K562 (cell line): ENCODE measurements around the gene ACOT13. TPM values are rescaled to one million over a fixed set of nuclear protein-coding genes. Genes with fewer than 3 reads are reported as not detected.

Experiments
- CEBPB ChIP-seq: fragments of 450-650 bp; IDR thresholded peaks from 2 replicates; pipeline ENCODE4 v1.6.1; 2016; ENCODE audit warnings: missing genetic modification characterization, missing compliant biosample characterization
- ETV6 ChIP-seq, 3 experiments: fragments of 150-350 bp in 1 of 3; sonication (generic) in 1 of 3; formaldehyde crosslinking in 1 of 3; IDR thresholded peaks; 2 replicates each; pipeline versions ENCODE4 v1.6.1 to v1.8.0; 2014 to 2022; ENCODE audit warnings: borderline replicate concordance in 2 of 3, low read depth in 2 of 3, antibody characterized with exemption in 1 of 3, low read length in 1 of 3, mild to moderate bottlenecking in 1 of 3, missing genetic modification reagents in 1 of 3
- FOSL1 ChIP-seq: fragments of 200-800 bp; sonication (Bioruptor generic); conservative IDR thresholded peaks from 2 replicates; pipeline ENCODE4 v1.6.1; 2016; ENCODE audit warnings: missing genetic modification characterization, missing compliant biosample characterization
- HLTF ChIP-seq: fragments of 450-650 bp; IDR thresholded peaks from 2 replicates; pipeline ENCODE4 v1.6.1; 2016
- HOXB6 ChIP-seq: fragments of 250-450 bp; sonication (Bioruptor Pico); IDR thresholded peaks from 2 replicates; pipeline ENCODE4 v1.5.1; 2022; ENCODE audit warnings: mild to moderate bottlenecking, borderline replicate concordance
- MBD2 ChIP-seq: sonication (generic); IDR thresholded peaks from 2 replicates; pipeline ENCODE4 v1.6.1; 2016; ENCODE audit warnings: low read depth, borderline replicate concordance
- NCOA4 ChIP-seq: fragments of 450-650 bp; IDR thresholded peaks from 2 replicates; pipeline ENCODE4 v1.6.1; 2018; ENCODE audit warnings: mild to moderate bottlenecking; ENCODE audit not compliant: partially characterized antibody
- NFATC3 ChIP-seq: fragments of 450-650 bp; IDR thresholded peaks from 2 replicates; pipeline ENCODE4 v1.6.1; 2017; ENCODE audit warnings: mild to moderate bottlenecking
- NFXL1 ChIP-seq: fragments of 450-650 bp; formaldehyde crosslinking; IDR thresholded peaks from 2 replicates; pipeline ENCODE4 v1.4.0; 2021; ENCODE audit warnings: mild to moderate bottlenecking
- NRF1 ChIP-seq, 2 experiments: fragments of 450-650 bp; IDR thresholded peaks in 1 of 2; conservative IDR thresholded peaks in 1 of 2; 2 replicates each; pipeline ENCODE4 v1.6.1; 2014; ENCODE audit warnings: mild to moderate bottlenecking in 2 of 2
- PHTF2 ChIP-seq: fragments of 250-450 bp; sonication (Bioruptor Pico); IDR thresholded peaks from 2 replicates; pipeline ENCODE4 v1.5.0; 2021; ENCODE audit warnings: mild to moderate bottlenecking
- POLR3G ChIP-seq: IDR thresholded peaks from 2 replicates; pipeline ENCODE4 v1.6.1; 2011; ENCODE audit not compliant: insufficient read length, insufficient replicate concordance; ENCODE audit errors: extremely low read depth
- RAD51 ChIP-seq: fragments of 450-650 bp; IDR thresholded peaks from 2 replicates; pipeline ENCODE4 v1.7.1; 2016; ENCODE audit warnings: low read depth, mild to moderate bottlenecking, borderline replicate concordance
- RFX1 ChIP-seq: fragments of 450-650 bp; IDR thresholded peaks from 2 replicates; pipeline ENCODE4 v1.6.1; 2016; ENCODE audit warnings: mild to moderate bottlenecking, moderate library complexity
- RHOXF2B ChIP-seq: fragments of 250-450 bp; sonication (Bioruptor Pico); conservative IDR thresholded peaks from 2 replicates; pipeline ENCODE4 v1.5.1; 2021
- SRSF9 ChIP-seq: fragments of 200-400 bp; formaldehyde crosslinking; IDR thresholded peaks from 2 replicates; pipeline ENCODE4 v1.6.1; 2017; ENCODE audit warnings: low read depth, low read length, borderline replicate concordance
- STAG1 ChIP-seq: sonication (generic); formaldehyde crosslinking; IDR thresholded peaks from 2 replicates; pipeline ENCODE4 v1.5.0; 2020; ENCODE audit warnings: missing genetic modification reagents, borderline replicate concordance
- TBP ChIP-seq: optimal IDR thresholded peaks from 2 replicates; pipeline ENCODE3; 2011; ENCODE audit warnings: low read depth, low read length, improper control_type of control experiment
- ZNF197 ChIP-seq: fragments of 200-800 bp; sonication (Bioruptor generic); IDR thresholded peaks from 2 replicates; pipeline ENCODE4 v1.6.1; 2016; ENCODE audit warnings: low read depth, missing genetic modification characterization, missing compliant biosample characterization
- polyA plus RNA-seq, 8 experiments: library from polyadenylated mRNA; depleted of rRNA in 4 of 8; stranded (reverse) in 5 of 8; unstranded in 3 of 8; fragments of >200 nt; fragmentation: Nextera tagmentation in 2 of 8; fragmentation: Illumina TruSeq in 1 of 8; extraction: Ambion mirVana in 2 of 8; extraction: Trizol in 1 of 8; gene quantifications; 2 replicates each; pipeline versions ENCODE4 v1.2.1 to v1.2.3, GENCODE V29; 2011 to 2014; ENCODE audit warnings: inconsistent platforms in 1 of 8, missing spikeins in 1 of 8
- total RNA-seq, 7 experiments: library from RNA; depleted of rRNA in 6 of 7; stranded (reverse); fragments of >200 nt in 6 of 7; fragmentation: Illumina TruSeq in 2 of 7; extraction: Trizol in 2 of 7; gene quantifications; 2 replicates each; pipeline versions ENCODE4 v1.2.1 to v1.2.3, GENCODE V29; 2011 to 2021; ENCODE audit warnings: low replicate concordance in 1 of 7
- TF ChIP-seq, protein P1 (sequence below): sonication (generic); formaldehyde crosslinking; IDR thresholded peaks from 2 replicates; pipeline ENCODE4 v1.8.1; 2023; ENCODE audit warnings: missing genetic modification reagents, mild to moderate bottlenecking, borderline replicate concordance
- TF ChIP-seq, protein P2 (sequence below): fragments of 250-450 bp; sonication (Bioruptor Pico); IDR thresholded peaks from 2 replicates; pipeline ENCODE4 v1.8.0; 2022; ENCODE audit warnings: moderate library complexity, mild to moderate bottlenecking, inconsistent platforms
- TF ChIP-seq, protein P3 (sequence below): fragments of 450-650 bp; IDR thresholded peaks from 2 replicates; pipeline ENCODE4 v1.6.1; 2016

The ACOT13 gene
- total and polyA plus RNA-seq, 9 of the 15 experiments (the other 6 are each of a cell fraction or from before 2014, with no cell fraction given), result 14.1 to 129 (median 65.7) TPM

DNA sequence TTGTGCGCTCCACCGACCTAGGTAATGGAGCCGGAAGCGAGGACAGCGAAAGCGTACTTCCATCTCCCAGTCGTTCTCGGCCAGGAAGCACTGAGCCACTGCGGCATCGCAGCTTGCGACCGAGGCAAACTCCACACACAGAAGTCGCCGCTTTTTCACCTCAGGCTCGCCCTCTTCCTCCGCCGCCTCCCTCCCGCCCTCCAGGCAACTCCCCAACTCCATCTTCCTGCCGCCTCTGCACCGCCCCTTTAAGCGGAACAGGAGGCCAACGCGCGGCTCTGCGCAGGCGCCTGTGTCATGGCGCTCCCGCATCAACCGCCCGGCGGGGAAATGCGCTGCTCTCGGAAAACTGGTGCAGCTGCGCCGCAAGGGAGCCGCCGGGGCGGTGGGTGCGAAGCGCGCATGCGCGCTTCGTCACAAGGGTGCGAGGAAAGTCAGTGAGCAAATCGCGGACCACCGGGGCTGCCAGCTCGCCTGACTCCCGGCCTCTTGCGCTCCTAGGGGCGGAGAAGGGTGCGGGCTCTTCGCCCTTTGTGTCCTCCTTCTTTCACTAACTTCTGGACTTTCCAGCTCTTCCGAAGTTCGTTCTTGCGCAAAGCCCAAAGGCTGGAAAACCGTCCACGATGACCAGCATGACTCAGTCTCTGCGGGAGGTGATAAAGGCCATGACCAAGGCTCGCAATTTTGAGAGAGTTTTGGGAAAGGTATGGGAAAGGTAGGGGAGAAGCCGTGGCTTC, at the start of gene ACOT13, which contains the start of gene TDP2 (continued):
- TF ChIP-seq, protein P1, sequence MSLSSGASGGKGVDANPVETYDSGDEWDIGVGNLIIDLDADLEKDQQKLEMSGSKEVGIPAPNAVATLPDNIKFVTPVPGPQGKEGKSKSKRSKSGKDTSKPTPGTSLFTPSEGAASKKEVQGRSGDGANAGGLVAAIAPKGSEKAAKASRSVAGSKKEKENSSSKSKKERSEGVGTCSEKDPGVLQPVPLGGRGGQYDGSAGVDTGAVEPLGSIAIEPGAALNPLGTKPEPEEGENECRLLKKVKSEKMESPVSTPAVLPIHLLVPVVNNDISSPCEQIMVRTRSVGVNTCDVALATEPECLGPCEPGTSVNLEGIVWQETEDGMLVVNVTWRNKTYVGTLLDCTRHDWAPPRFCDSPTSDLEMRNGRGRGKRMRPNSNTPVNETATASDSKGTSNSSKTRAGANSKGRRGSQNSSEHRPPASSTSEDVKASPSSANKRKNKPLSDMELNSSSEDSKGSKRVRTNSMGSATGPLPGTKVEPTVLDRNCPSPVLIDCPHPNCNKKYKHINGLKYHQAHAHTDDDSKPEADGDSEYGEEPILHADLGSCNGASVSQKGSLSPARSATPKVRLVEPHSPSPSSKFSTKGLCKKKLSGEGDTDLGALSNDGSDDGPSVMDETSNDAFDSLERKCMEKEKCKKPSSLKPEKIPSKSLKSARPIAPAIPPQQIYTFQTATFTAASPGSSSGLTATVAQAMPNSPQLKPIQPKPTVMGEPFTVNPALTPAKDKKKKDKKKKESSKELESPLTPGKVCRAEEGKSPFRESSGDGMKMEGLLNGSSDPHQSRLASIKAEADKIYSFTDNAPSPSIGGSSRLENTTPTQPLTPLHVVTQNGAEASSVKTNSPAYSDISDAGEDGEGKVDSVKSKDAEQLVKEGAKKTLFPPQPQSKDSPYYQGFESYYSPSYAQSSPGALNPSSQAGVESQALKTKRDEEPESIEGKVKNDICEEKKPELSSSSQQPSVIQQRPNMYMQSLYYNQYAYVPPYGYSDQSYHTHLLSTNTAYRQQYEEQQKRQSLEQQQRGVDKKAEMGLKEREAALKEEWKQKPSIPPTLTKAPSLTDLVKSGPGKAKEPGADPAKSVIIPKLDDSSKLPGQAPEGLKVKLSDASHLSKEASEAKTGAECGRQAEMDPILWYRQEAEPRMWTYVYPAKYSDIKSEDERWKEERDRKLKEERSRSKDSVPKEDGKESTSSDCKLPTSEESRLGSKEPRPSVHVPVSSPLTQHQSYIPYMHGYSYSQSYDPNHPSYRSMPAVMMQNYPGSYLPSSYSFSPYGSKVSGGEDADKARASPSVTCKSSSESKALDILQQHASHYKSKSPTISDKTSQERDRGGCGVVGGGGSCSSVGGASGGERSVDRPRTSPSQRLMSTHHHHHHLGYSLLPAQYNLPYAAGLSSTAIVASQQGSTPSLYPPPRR (CRISPR knock-in tag), result no peak
- TF ChIP-seq, protein P2, sequence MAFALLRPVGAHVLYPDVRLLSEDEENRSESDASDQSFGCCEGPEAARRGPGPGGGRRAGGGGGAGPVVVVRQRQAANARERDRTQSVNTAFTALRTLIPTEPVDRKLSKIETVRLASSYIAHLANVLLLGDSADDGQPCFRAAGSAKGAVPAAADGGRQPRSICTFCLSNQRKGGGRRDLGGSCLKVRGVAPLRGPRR (CRISPR knock-in tag), result no peak
- peak; percentile 99 for TF ChIP-seq NRF1 (conservative IDR thresholded peaks at IDR 0.05 in 1 of 2, IDR thresholded peaks at IDR 0.05 in 1 of 2)
- no peak for TF ChIP-seq RAD51
- peak in 1 of 2 experiments; percentile 30; a peak in 1 of 4 replicates for TF ChIP-seq ETV6 (IDR thresholded peaks at IDR 0.05; ENCODE audit: borderline replicate concordance in 1 of 2, low read depth in 2 of 2, low read length in 1 of 2)
- no peak for TF ChIP-seq ETV6 (CRISPR knock-in tag; IDR thresholded peaks at IDR 0.05; ENCODE audit: borderline replicate concordance)
- TF ChIP-seq MBD2, result peak; percentile 59
- peak; percentile 96 for TF ChIP-seq CEBPB (tag)
- TF ChIP-seq HLTF, result peak; percentile 90; the same call in 1 of the 2 replicates
- TF ChIP-seq NFXL1 (CRISPR knock-in tag), result no peak
- 0 out of 2 replicates have a peak, but pooled peaks have one; percentile 20 for TF ChIP-seq HOXB6 (CRISPR knock-in tag)
- no peak for TF ChIP-seq STAG1 (CRISPR knock-in tag)
- TF ChIP-seq RHOXF2B (CRISPR knock-in tag), result no peak
- TF ChIP-seq PHTF2 (CRISPR knock-in tag), result no peak
- peak; percentile 93 for TF ChIP-seq FOSL1 (tag)
- TF ChIP-seq ZNF197 (CRISPR knock-in tag), result 0 out of 2 replicates have a peak, but pooled peaks have one; percentile 36
- TF ChIP-seq, protein P3, sequence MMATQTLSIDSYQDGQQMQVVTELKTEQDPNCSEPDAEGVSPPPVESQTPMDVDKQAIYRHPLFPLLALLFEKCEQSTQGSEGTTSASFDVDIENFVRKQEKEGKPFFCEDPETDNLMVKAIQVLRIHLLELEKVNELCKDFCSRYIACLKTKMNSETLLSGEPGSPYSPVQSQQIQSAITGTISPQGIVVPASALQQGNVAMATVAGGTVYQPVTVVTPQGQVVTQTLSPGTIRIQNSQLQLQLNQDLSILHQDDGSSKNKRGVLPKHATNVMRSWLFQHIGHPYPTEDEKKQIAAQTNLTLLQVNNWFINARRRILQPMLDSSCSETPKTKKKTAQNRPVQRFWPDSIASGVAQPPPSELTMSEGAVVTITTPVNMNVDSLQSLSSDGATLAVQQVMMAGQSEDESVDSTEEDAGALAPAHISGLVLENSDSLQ, result peak; percentile 11; the same call in 1 of the 2 replicates
- no peak for TF ChIP-seq POLR3G
- 0 out of 2 replicates have a peak, but pooled peaks have one; percentile 32 for TF ChIP-seq NFATC3
- peak; percentile 65 for TF ChIP-seq TBP
- TF ChIP-seq SRSF9, result no peak
- TF ChIP-seq RFX1, result no peak
- no peak for TF ChIP-seq NCOA4
